Glutamatergic neuron (in vitro differentiated cells): ENCODE data around the gene RYR1. TPM values are rescaled to one million over a fixed set of nuclear protein-coding genes. Genes with fewer than 3 reads are reported as not detected.

Experiments used
- DNase-seq: peaks from one replicate; pipeline ENCODE4 v3.0.0; 2022
- H3K27ac Mint-ChIP-seq: one replicate; pipeline ENCODE4 v1.8.0; 2020; ENCODE audit warnings: mild to moderate bottlenecking, mixed read lengths, inconsistent platforms; ENCODE audit not compliant: unreplicated experiment
- H3K27me3 Mint-ChIP-seq: one replicate; pipeline ENCODE4 v1.8.0; 2020; ENCODE audit warnings: mild to moderate bottlenecking, moderate library complexity, mixed read lengths, inconsistent platforms; ENCODE audit not compliant: unreplicated experiment
- H3K36me3 Mint-ChIP-seq: one replicate; pipeline ENCODE4 v1.8.0; 2020; ENCODE audit warnings: mild to moderate bottlenecking, mixed read lengths, inconsistent platforms; ENCODE audit not compliant: unreplicated experiment
- H3K4me1 Mint-ChIP-seq: one replicate; pipeline ENCODE4 v1.8.0; 2020; ENCODE audit warnings: mild to moderate bottlenecking, low read depth, mixed read lengths, inconsistent platforms; ENCODE audit not compliant: unreplicated experiment
- H3K4me3 Mint-ChIP-seq: one replicate; pipeline ENCODE4 v1.8.0; 2020; ENCODE audit warnings: mild to moderate bottlenecking, mixed read lengths, inconsistent platforms; ENCODE audit not compliant: unreplicated experiment
- H3K9me3 Mint-ChIP-seq: one replicate; pipeline ENCODE4 v1.8.0; 2020; ENCODE audit warnings: mild to moderate bottlenecking, moderate library complexity, mixed read lengths, inconsistent platforms; ENCODE audit not compliant: unreplicated experiment
- total RNA-seq: library from RNA; stranded (reverse); fragmentation: NEBNext Ultra II Directional; extraction: Animal tissue kit (Norgen Biotek cat#: 25700); gene quantifications from one replicate; pipeline ENCODE4 v1.2.1, GENCODE V29; 2021; ENCODE audit not compliant: unreplicated experiment
- TF ChIP-seq, protein P1 (sequence below): fragments of 200-600 bp; sonication (generic); IDR thresholded peaks from one replicate; pipeline ENCODE4 v1.5.0; 2021; ENCODE audit not compliant: partially characterized antibody, unreplicated experiment

The RYR1 gene
- total RNA-seq, 1 donor from 2014 or later, result 117 TPM

GRCh38 chr19:38496603-38497487 is 63.4 kb downstream of the RYR1 start:
- Mint-ChIP-seq H3K4me3 (no peak overlapping the region), H3K9me3 (peaks cover 1% of the 10 kb centered on the region), H3K4me1 (no peaks in the 10 kb centered on the region), H3K27me3 (peaks cover 5% of the 10 kb centered on the region), H3K27ac (no peak overlapping the region), H3K36me3 (no peaks in the 10 kb centered on the region)
- no peak for DNase-seq
- TF ChIP-seq, protein P1, sequence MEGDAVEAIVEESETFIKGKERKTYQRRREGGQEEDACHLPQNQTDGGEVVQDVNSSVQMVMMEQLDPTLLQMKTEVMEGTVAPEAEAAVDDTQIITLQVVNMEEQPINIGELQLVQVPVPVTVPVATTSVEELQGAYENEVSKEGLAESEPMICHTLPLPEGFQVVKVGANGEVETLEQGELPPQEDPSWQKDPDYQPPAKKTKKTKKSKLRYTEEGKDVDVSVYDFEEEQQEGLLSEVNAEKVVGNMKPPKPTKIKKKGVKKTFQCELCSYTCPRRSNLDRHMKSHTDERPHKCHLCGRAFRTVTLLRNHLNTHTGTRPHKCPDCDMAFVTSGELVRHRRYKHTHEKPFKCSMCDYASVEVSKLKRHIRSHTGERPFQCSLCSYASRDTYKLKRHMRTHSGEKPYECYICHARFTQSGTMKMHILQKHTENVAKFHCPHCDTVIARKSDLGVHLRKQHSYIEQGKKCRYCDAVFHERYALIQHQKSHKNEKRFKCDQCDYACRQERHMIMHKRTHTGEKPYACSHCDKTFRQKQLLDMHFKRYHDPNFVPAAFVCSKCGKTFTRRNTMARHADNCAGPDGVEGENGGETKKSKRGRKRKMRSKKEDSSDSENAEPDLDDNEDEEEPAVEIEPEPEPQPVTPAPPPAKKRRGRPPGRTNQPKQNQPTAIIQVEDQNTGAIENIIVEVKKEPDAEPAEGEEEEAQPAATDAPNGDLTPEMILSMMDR, result no peak

GRCh38 chr19:38497907-38498306 is 64.4 kb downstream of the RYR1 start:
- H3K4me3 Mint-ChIP-seq, result no peak overlapping the region

DNA sequence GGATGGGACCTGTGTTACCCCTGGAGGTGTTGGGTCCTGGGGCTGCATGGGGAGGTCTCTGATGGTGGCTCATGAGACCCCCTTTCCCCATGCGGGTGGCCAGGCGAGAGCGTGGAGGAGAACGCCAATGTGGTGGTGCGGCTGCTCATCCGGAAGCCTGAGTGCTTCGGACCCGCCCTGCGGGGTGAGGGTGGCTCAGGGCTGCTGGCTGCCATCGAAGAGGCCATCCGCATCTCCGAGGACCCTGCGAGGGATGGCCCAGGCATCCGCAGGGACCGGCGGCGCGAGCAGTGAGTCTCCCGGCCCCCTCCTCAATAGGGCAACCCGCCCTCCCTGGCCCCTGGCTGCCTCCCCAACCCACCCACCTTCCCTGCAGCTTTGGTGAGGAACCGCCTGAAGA is 66.0 kb downstream of the RYR1 start:
- TF ChIP-seq, protein P1, result no peak
- no peak for DNase-seq
- H3K27ac Mint-ChIP-seq, result no peak overlapping the region
- no peaks in the 10 kb centered on the region for H3K4me1 Mint-ChIP-seq
- no peak overlapping the region for H3K4me3 Mint-ChIP-seq
- H3K27me3 Mint-ChIP-seq, result peaks cover 4% of the 10 kb centered on the region
- peaks cover 1% of the 10 kb centered on the region for H3K9me3 Mint-ChIP-seq
- peaks cover 5% of the 10 kb centered on the region for H3K36me3 Mint-ChIP-seq

More at GRCh38 chr19:38497907-38498306, 64.4 kb downstream of the RYR1 start:
- Mint-ChIP-seq H3K36me3 (peaks cover under 1% of the 10 kb centered on the region), H3K27me3 (peaks cover 4% of the 10 kb centered on the region), H3K27ac (no peak overlapping the region), H3K4me1 (no peaks in the 10 kb centered on the region), H3K9me3 (peaks cover 1% of the 10 kb centered on the region)
- no peak for DNase-seq
- TF ChIP-seq, protein P1, result no peak

DNA sequence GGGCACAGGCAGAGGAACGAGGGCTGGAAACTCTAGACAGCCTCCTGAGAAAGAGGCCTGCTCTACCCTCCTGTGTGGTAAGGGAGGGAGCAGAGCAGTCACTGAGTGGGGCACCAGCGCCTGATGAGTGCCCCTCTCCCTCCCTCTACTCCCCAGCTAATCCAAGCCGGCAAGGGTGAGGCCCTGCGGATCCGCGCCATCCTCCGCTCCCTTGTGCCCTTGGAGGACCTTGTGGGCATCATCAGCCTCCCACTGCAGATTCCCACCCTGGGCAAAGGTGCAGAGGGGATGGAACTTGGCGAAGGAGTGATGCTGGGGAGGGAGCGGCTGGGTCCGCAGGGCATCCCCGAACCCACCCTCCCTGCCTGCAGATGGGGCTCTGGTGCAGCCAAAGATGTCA is 67.0 kb downstream of the RYR1 start:
- H3K27ac Mint-ChIP-seq, result no peak overlapping the region
- no peak overlapping the region for H3K4me3 Mint-ChIP-seq
- no peak for DNase-seq
- peaks cover 2% of the 10 kb centered on the region for H3K27me3 Mint-ChIP-seq
- H3K4me1 Mint-ChIP-seq, result no peaks in the 10 kb centered on the region
- TF ChIP-seq, protein P1, result no peak
- peaks cover 1% of the 10 kb centered on the region for H3K9me3 Mint-ChIP-seq
- peaks cover 8% of the 10 kb centered on the region for H3K36me3 Mint-ChIP-seq

GRCh38 chr19:38502410-38503076 is 69.1 kb downstream of the RYR1 start:
- TF ChIP-seq, protein P1, result no peak
- H3K9me3 Mint-ChIP-seq, result peaks cover 1% of the 10 kb centered on the region
- H3K36me3 Mint-ChIP-seq, result peaks cover 9% of the 10 kb centered on the region
- H3K4me3 Mint-ChIP-seq, result no peak overlapping the region
- peaks cover 2% of the 10 kb centered on the region for H3K27me3 Mint-ChIP-seq
- H3K27ac Mint-ChIP-seq, result no peak overlapping the region
- no peak for DNase-seq
- H3K4me1 Mint-ChIP-seq, result no peaks in the 10 kb centered on the region
